Measurements from ENCODE around the gene ALG12. TPM values are rescaled to one million over a fixed set of nuclear protein-coding genes. Genes with fewer than 3 reads are reported as not detected.

The ALG12 gene
- total and polyA plus RNA-seq, 2 experiments from 2014 or later, result 18.7 to 23.3 TPM

- TF ChIP-seq POLR2AphosphoS5 (IDR thresholded peaks at IDR 0.05; ENCODE audit: low read depth), result no peak
Observed at GRCh38 chr22:49962012-49962750, 43.9 kb upstream of the ALG12 start (continued).

DNA sequence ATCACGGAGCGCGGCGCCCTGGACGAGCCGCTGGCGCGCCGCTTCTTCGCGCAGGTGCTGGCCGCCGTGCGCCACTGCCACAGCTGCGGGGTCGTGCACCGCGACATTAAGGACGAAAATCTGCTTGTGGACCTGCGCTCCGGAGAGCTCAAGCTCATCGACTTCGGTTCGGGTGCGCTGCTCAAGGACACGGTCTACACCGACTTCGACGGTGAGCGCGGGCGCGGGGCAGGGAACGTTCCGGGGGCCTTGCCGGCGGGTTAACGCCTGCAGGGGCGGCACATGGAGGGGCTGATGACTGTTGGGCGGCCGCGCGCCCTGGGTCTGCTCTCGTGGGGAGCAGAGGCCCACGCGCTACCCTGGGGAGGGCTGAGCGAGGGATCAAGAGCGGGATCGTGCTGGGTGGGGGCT lies 43.4 kb upstream of the ALG12 start:
- ATAC-seq (peak; percentile 1; the same call in 2 of the 3 replicates), DNase-seq (ENCODE audit: low spot score) (peak; percentile 51)
- peaks cover 9% of the 10 kb centered on the region for H3K4me1 Mint-ChIP-seq
- H3K27ac Mint-ChIP-seq, result peak overlapping the region; percentile 70
- Histone ChIP-seq H3K79me2 (replicated peaks; ENCODE audit: insufficient read depth) (peaks cover 14% of the 10 kb centered on the region), H3K9me2 (ENCODE audit: insufficient read depth) (no peaks in the 10 kb centered on the region), H4K20me1 (replicated peaks; ENCODE audit: insufficient read depth) (0 out of 2 replicates have a peak, but pooled peaks cover 5% of the 10 kb centered on the region), H2AFZ (no peak overlapping the region), H3K4me3 (peak overlapping the region; percentile 75), H3K27ac (ENCODE audit: low read depth) (no peak overlapping the region), H3F3A (replicated peaks; ENCODE audit: low read depth) (no peaks in the 10 kb centered on the region), H3K27me3 (ENCODE audit: insufficient read depth) (peaks cover 20% of the 10 kb centered on the region), H3K4me1 (ENCODE audit: insufficient read depth) (no peaks in the 10 kb centered on the region), H3K4me2 (peak overlapping the region; percentile 82), H3K36me3 (ENCODE audit: insufficient read depth) (no peaks in the 10 kb centered on the region)
- peaks cover 19% of the 10 kb centered on the region for H3K36me3 Mint-ChIP-seq (ENCODE audit: low read depth)
- no peaks in the 10 kb centered on the region for H3K9me3 Mint-ChIP-seq
- H3K27me3 Mint-ChIP-seq (ENCODE audit: insufficient read depth, low read depth, poor library complexity), result peaks cover 9% of the 10 kb centered on the region
- H3K4me3 Mint-ChIP-seq, result peak overlapping the region; percentile 84
- TF ChIP-seq ZNF331 (CRISPR knock-in tag; IDR thresholded peaks at IDR 0.05; ENCODE audit: low read depth), result no peak
- TF ChIP-seq, protein P1, sequence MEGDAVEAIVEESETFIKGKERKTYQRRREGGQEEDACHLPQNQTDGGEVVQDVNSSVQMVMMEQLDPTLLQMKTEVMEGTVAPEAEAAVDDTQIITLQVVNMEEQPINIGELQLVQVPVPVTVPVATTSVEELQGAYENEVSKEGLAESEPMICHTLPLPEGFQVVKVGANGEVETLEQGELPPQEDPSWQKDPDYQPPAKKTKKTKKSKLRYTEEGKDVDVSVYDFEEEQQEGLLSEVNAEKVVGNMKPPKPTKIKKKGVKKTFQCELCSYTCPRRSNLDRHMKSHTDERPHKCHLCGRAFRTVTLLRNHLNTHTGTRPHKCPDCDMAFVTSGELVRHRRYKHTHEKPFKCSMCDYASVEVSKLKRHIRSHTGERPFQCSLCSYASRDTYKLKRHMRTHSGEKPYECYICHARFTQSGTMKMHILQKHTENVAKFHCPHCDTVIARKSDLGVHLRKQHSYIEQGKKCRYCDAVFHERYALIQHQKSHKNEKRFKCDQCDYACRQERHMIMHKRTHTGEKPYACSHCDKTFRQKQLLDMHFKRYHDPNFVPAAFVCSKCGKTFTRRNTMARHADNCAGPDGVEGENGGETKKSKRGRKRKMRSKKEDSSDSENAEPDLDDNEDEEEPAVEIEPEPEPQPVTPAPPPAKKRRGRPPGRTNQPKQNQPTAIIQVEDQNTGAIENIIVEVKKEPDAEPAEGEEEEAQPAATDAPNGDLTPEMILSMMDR (conservative IDR thresholded peaks at IDR 0.05; ENCODE audit: low read depth in 2 of 2), result no peak
- no peak for TF ChIP-seq JUNB (IDR thresholded peaks at IDR 0.05; ENCODE audit: unreplicated experiment)
- TF ChIP-seq, protein P2, sequence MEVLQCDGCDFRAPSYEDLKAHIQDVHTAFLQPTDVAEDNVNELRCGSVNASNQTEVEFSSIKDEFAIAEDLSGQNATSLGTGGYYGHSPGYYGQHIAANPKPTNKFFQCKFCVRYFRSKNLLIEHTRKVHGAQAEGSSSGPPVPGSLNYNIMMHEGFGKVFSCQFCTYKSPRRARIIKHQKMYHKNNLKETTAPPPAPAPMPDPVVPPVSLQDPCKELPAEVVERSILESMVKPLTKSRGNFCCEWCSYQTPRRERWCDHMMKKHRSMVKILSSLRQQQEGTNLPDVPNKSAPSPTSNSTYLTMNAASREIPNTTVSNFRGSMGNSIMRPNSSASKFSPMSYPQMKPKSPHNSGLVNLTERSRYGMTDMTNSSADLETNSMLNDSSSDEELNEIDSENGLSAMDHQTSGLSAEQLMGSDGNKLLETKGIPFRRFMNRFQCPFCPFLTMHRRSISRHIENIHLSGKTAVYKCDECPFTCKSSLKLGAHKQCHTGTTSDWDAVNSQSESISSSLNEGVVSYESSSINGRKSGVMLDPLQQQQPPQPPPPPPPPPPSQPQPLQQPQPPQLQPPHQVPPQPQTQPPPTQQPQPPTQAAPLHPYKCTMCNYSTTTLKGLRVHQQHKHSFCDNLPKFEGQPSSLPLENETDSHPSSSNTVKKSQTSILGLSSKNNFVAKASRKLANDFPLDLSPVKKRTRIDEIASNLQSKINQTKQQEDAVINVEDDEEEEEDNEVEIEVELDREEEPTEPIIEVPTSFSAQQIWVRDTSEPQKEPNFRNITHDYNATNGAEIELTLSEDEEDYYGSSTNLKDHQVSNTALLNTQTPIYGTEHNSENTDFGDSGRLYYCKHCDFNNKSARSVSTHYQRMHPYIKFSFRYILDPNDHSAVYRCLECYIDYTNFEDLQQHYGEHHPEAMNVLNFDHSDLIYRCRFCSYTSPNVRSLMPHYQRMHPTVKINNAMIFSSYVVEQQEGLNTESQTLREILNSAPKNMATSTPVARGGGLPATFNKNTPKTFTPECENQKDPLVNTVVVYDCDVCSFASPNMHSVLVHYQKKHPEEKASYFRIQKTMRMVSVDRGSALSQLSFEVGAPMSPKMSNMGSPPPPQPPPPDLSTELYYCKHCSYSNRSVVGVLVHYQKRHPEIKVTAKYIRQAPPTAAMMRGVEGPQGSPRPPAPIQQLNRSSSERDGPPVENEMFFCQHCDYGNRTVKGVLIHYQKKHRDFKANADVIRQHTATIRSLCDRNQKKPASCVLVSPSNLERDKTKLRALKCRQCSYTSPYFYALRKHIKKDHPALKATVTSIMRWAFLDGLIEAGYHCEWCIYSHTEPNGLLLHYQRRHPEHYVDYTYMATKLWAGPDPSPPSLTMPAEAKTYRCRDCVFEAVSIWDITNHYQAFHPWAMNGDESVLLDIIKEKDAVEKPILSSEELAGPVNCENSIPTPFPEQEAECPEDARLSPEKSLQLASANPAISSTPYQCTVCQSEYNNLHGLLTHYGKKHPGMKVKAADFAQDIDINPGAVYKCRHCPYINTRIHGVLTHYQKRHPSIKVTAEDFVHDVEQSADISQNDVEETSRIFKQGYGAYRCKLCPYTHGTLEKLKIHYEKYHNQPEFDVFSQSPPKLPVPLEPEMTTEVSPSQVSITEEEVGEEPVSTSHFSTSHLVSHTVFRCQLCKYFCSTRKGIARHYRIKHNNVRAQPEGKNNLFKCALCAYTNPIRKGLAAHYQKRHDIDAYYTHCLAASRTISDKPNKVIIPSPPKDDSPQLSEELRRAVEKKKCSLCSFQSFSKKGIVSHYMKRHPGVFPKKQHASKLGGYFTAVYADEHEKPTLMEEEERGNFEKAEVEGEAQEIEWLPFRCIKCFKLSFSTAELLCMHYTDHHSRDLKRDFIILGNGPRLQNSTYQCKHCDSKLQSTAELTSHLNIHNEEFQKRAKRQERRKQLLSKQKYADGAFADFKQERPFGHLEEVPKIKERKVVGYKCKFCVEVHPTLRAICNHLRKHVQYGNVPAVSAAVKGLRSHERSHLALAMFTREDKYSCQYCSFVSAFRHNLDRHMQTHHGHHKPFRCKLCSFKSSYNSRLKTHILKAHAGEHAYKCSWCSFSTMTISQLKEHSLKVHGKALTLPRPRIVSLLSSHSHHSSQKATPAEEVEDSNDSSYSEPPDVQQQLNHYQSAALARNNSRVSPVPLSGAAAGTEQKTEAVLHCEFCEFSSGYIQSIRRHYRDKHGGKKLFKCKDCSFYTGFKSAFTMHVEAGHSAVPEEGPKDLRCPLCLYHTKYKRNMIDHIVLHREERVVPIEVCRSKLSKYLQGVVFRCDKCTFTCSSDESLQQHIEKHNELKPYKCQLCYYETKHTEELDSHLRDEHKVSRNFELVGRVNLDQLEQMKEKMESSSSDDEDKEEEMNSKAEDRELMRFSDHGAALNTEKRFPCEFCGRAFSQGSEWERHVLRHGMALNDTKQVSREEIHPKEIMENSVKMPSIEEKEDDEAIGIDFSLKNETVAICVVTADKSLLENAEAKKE (CRISPR knock-in tag; IDR thresholded peaks at IDR 0.05), result no peak
- no peak for TF ChIP-seq ZNF114 (CRISPR knock-in tag; IDR thresholded peaks at IDR 0.05)
- TF ChIP-seq EZH2phosphoT487 (IDR thresholded peaks at IDR 0.05; ENCODE audit: unreplicated experiment), result no peak
- no peak for TF ChIP-seq POLR2AphosphoS5 (IDR thresholded peaks at IDR 0.05; ENCODE audit: low read depth)
- TF ChIP-seq, protein P3, sequence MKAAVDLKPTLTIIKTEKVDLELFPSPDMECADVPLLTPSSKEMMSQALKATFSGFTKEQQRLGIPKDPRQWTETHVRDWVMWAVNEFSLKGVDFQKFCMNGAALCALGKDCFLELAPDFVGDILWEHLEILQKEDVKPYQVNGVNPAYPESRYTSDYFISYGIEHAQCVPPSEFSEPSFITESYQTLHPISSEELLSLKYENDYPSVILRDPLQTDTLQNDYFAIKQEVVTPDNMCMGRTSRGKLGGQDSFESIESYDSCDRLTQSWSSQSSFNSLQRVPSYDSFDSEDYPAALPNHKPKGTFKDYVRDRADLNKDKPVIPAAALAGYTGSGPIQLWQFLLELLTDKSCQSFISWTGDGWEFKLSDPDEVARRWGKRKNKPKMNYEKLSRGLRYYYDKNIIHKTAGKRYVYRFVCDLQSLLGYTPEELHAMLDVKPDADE (IDR thresholded peaks at IDR 0.05), result no peak
- TF ChIP-seq STAT1 (IDR thresholded peaks at IDR 0.05; ENCODE audit: unreplicated experiment), result no peak
- no peak for TF ChIP-seq NANOG (IDR thresholded peaks at IDR 0.05; ENCODE audit: borderline replicate concordance)
- no peak for TF ChIP-seq REST (IDR thresholded peaks at IDR 0.05; ENCODE audit: unreplicated experiment)
- no peak for TF ChIP-seq CREB1 (CRISPR knock-in tag; IDR thresholded peaks at IDR 0.05; ENCODE audit: low read depth)

All from GM23338 (cell line).